A549 treated with Mapracorat at 1 μM for 4 hours (cell line): Measurements from ENCODE around the gene RPEL1. TPM values are rescaled to one million over a fixed set of nuclear protein-coding genes. Genes with fewer than 3 reads are reported as not detected.

Experiments
- total RNA-seq: library from RNA; stranded (reverse); fragments of 200-300 nt; extraction: Qiagen RNA extraction; gene quantifications from 5 replicates; pipeline ENCODE4 v1.2.3, GENCODE V29; 2022

The RPEL1 gene
- 0.07 TPM in 1 of 5 replicates, not detected in the others for total RNA-seq

DNA sequence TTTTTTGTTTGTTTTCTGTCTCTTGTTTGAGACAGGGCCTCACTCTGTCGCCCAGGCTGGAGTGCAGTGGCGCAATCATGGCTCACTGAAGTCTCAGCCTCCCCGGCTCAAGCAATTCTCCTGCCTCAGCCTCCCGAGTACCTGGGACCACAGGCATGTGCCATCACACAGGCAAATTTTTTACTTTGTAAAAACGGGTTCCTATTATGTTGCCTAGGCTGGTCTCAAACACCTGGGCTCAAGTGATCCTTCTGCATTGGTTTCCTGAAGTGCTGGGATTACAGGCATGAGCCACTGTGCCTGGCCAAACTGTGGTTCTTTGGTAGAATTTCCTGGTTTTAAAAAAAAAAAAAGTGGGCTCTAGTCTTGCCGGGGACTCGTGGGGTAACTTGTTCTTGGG is at the start of gene RPEL1:
TSS of gene RPEL1 (plus strand) at position 301 of the 400 bp plus-strand sequence. CDS start 110 bp downstream, outside the sequence.

DNA sequence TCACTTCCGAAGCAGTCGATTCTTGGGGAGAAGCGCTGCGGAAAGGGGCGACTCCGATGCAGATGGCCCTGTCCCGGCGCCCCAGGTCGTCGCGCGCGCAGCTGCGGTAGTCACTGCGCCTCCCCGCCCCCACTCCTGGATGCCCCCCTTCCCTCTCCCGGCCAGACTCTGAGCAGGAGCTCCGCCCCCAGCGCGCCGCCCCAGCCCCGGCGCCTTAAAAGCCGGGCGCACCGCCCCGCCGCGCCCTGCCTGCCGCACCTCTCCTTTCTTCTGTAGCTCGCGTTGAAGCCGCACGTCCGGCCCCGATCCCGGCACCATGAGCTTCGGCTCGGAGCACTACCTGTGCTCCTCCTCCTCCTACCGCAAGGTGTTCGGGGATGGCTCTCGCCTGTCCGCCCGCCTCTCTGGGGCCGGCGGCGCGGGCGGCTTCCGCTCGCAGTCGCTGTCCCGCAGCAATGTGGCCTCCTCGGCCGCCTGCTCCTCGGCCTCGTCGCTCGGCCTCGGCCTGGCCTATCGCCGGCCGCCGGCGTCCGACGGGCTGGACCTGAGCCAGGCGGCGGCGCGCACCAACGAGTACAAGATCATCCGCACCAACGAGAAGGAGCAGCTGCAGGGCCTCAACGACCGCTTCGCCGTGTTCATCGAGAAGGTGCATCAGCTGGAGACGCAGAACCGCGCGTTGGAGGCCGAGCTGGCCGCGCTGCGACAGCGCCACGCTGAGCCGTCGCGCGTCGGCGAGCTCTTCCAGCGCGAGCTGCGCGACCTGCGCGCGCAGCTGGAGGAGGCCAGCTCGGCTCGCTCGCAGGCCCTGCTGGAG is 31.4 kb downstream of the RPEL1 start, which contains the start of gene INA:
TSS of gene INA (plus strand) at position 243 of the 817 bp plus-strand sequence. CDS start at position 317, 74 bp downstream.

Other genes with a start within 250 kb of the RPEL1 start
- 67.7 to 76.0 TPM (median 72.3 TPM) in 5 replicates for gene NT5C2, start 52.6 kb upstream of the RPEL1 start, total RNA-seq
- 18.3 to 27.6 TPM (median 21.0 TPM) in 5 replicates for gene INA, start 31.3 kb downstream of the RPEL1 start, total RNA-seq
- 11.2 to 11.9 TPM (median 11.5 TPM) in 5 replicates for gene PCGF6, start 105.3 kb downstream of the RPEL1 start, total RNA-seq
- gene TAF5, start 122.1 kb downstream of the RPEL1 start, total RNA-seq = 2.7 to 3.4 TPM (median 3.1 TPM) in 5 replicates
- 477 to 606 TPM (median 519 TPM) in 5 replicates for gene ATP5MK, start 150.6 kb downstream of the RPEL1 start, total RNA-seq
- 30.4 to 42.4 TPM (median 39.2 TPM) in 5 replicates for gene PDCD11, start 150.7 kb downstream of the RPEL1 start, total RNA-seq
- gene CALHM2, start 206.5 kb downstream of the RPEL1 start, total RNA-seq = 3.1 to 6.6 TPM (median 4.9 TPM) in 5 replicates
- gene CALHM1, start 213.0 kb downstream of the RPEL1 start, total RNA-seq = 0.04 TPM in 1 of 5 replicates, not detected in the others
- 0.17 to 0.53 TPM (median 0.30 TPM) in 5 replicates for gene CALHM3, start 233.4 kb downstream of the RPEL1 start, total RNA-seq
- gene NEURL1, start 247.8 kb downstream of the RPEL1 start, total RNA-seq = 0.52 to 0.87 TPM (median 0.62 TPM) in 5 replicates